ENCODE measurements around the gene PCCA.

The PCCA gene

DNA sequence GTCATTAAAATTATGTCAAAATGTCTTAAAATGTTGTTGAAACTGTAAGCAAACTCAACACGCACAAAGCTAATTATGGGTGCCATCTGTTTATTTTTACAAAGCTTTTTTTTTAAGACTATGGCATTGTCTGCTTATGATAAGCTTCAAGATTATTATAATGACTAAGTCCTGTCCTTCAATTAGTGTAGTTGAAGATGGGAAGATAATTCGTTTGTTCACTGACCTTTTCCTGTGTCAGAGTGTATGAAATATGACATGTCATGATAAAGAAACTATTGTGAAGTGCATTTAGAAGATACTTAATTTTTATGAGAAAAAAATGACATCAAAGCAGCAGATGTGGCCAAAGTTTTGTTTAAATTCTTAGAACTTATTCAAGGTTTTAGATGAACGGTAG, 211.3 kb downstream of the PCCA start:
- TF ChIP-seq, protein P1, sequence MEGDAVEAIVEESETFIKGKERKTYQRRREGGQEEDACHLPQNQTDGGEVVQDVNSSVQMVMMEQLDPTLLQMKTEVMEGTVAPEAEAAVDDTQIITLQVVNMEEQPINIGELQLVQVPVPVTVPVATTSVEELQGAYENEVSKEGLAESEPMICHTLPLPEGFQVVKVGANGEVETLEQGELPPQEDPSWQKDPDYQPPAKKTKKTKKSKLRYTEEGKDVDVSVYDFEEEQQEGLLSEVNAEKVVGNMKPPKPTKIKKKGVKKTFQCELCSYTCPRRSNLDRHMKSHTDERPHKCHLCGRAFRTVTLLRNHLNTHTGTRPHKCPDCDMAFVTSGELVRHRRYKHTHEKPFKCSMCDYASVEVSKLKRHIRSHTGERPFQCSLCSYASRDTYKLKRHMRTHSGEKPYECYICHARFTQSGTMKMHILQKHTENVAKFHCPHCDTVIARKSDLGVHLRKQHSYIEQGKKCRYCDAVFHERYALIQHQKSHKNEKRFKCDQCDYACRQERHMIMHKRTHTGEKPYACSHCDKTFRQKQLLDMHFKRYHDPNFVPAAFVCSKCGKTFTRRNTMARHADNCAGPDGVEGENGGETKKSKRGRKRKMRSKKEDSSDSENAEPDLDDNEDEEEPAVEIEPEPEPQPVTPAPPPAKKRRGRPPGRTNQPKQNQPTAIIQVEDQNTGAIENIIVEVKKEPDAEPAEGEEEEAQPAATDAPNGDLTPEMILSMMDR (IDR thresholded peaks at IDR 0.05; ENCODE audit: low read depth, low read length), result no peak
- H3K36me3 ChIP-seq, result 0 out of 2 replicates have a peak, but pooled peaks cover 3% of the 10 kb centered on the region
- peak overlapping the region; percentile 49 for H3K27ac ChIP-seq
- H3K4me3 ChIP-seq (ENCODE audit: low read depth, low read length), result peak overlapping the region; percentile 10; the same call in 1 of the 2 replicates
- H3K27me3 ChIP-seq (ENCODE audit: insufficient read depth, low read depth, severe bottlenecking), result no peaks in the 10 kb centered on the region
- DNase-seq, result no peak
- H3K9me3 ChIP-seq (ENCODE audit: severe bottlenecking), result no peaks in the 10 kb centered on the region

GRCh38 chr13:100300708-100301107, 211.8 kb downstream of the PCCA start:
- TF ChIP-seq, protein P1 (IDR thresholded peaks at IDR 0.05; ENCODE audit: low read depth, low read length), result no peak
- peak; percentile 96 for DNase-seq
- H3K4me3 ChIP-seq (ENCODE audit: low read depth, low read length), result peak overlapping the region; percentile 10; the same call in 1 of the 2 replicates
- H3K36me3 ChIP-seq, result 0 out of 2 replicates have a peak, but pooled peaks cover 3% of the 10 kb centered on the region
- no peaks in the 10 kb centered on the region for H3K9me3 ChIP-seq (ENCODE audit: severe bottlenecking)
- no peaks in the 10 kb centered on the region for H3K27me3 ChIP-seq (ENCODE audit: insufficient read depth, low read depth, severe bottlenecking)
- H3K27ac ChIP-seq, result peak overlapping the region; percentile 49

DNA sequence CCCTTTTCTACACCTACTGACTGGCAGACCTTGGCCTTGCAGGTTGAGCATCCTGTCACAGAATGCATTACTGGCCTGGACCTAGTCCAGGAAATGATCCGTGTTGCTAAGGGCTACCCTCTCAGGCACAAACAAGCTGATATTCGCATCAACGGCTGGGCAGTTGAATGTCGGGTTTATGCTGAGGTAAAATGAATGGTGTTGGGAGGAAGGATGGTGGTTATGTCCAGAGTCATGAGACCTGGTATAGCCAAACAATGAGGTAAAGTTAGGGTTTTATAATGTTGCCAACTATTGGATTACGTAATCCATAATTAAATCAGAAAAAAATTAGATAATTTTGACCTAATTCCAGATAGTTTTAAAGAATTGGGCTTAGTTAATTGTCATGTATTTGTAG, 212.5 kb downstream of the PCCA start:
- H3K4me3 ChIP-seq (ENCODE audit: low read depth, low read length), result no peak overlapping the region
- TF ChIP-seq, protein P1 (IDR thresholded peaks at IDR 0.05; ENCODE audit: low read depth, low read length), result no peak
- H3K27ac ChIP-seq, result peak overlapping the region; percentile 13
- 0 out of 2 replicates have a peak, but pooled peaks cover 3% of the 10 kb centered on the region for H3K36me3 ChIP-seq
- no peaks in the 10 kb centered on the region for H3K9me3 ChIP-seq (ENCODE audit: severe bottlenecking)
- H3K27me3 ChIP-seq (ENCODE audit: insufficient read depth, low read depth, severe bottlenecking), result no peaks in the 10 kb centered on the region
- peak; percentile 31 for DNase-seq

GRCh38 chr13:100302391-100302790, 213.5 kb downstream of the PCCA start:
- no peak overlapping the region for H3K4me3 ChIP-seq (ENCODE audit: low read depth, low read length)
- no peak overlapping the region for H3K27ac ChIP-seq
- H3K9me3 ChIP-seq (ENCODE audit: severe bottlenecking), result no peaks in the 10 kb centered on the region
- TF ChIP-seq, protein P1 (IDR thresholded peaks at IDR 0.05; ENCODE audit: low read depth, low read length), result no peak
- DNase-seq, result no peak
- H3K36me3 ChIP-seq, result peaks cover 6% of the 10 kb centered on the region; the same call in 1 of the 2 replicates
- no peaks in the 10 kb centered on the region for H3K27me3 ChIP-seq (ENCODE audit: insufficient read depth, low read depth, severe bottlenecking)

GRCh38 chr13:100304229-100304628, 215.3 kb downstream of the PCCA start:
- no peak for DNase-seq
- H3K9me3 ChIP-seq (ENCODE audit: severe bottlenecking), result no peaks in the 10 kb centered on the region
- no peaks in the 10 kb centered on the region for H3K27me3 ChIP-seq (ENCODE audit: insufficient read depth, low read depth, severe bottlenecking)
- TF ChIP-seq, protein P1 (IDR thresholded peaks at IDR 0.05; ENCODE audit: low read depth, low read length), result no peak
- no peak overlapping the region for H3K27ac ChIP-seq
- H3K4me3 ChIP-seq (ENCODE audit: low read depth, low read length), result no peak overlapping the region
- peaks cover 7% of the 10 kb centered on the region; the same call in 1 of the 2 replicates for H3K36me3 ChIP-seq

- TF ChIP-seq, protein P1 (IDR thresholded peaks at IDR 0.05; ENCODE audit: low read depth, low read length), result no peak
- no peak overlapping the region for H3K4me3 ChIP-seq (ENCODE audit: low read depth, low read length)
- no peak overlapping the region for H3K27ac ChIP-seq
- no peaks in the 10 kb centered on the region for H3K27me3 ChIP-seq (ENCODE audit: insufficient read depth, low read depth, severe bottlenecking)
- DNase-seq, result no peak
- H3K36me3 ChIP-seq, result peaks cover 14% of the 10 kb centered on the region
- H3K9me3 ChIP-seq (ENCODE audit: severe bottlenecking), result no peaks in the 10 kb centered on the region
These were observed 216.5 kb downstream of the PCCA start for GRCh38 chr13:100305398-100305797.
